Measurements from ENCODE around the gene ORMDL3. TPM values are rescaled to one million over a fixed set of nuclear protein-coding genes. Genes with fewer than 3 reads are reported as not detected.

The ORMDL3 gene
- total RNA-seq, 1 experiment from 2014 or later: 14.7 TPM

DNA sequence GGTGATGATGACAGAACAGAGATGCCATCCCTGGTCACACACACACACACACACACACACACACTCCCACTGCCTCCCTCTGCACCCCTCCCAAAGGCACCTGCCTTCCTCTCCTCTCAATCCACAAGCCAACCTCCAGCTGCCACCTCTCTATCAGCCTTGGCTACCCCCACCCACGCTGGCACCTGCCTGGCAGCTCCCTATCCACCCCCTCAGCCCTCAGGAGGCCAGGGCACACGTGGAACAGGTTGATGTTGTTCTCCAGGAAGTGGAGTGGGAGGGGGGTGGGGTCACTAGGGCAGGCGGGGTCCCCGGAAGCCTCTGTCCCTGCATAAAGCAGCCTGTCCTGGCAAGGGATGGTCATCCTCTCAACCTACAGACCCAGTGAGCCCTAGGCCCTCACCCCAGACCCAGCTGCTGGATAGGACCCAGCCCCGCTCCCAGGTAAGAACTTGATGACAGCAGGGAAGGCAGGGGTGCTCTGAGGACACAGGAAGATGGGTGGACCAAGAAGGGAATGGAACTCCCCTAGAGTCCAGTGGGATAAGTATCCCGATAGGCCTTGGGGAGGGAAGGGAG, 35.3 kb upstream of the ORMDL3 start, which contains the start of gene GSDMA:
TSS of gene GSDMA (plus strand) at position 363 of the 579 bp plus-strand sequence. CDS start 2,684 bp downstream, outside the sequence.
- no peak within 1 kb of the TSS for H3K27ac Mint-ChIP-seq (ENCODE audit: low read depth, unreplicated experiment)
- POLR2A ChIA-PET: interaction anchor here (0.7 to 6.3 kb wide), 2 partner anchors 17 to 49 kb away, joined by 3 to 38 read pairs; partner anchors contain the start of gene PSMD3
- no peaks in the 10 kb centered on the region for H3K36me3 Mint-ChIP-seq (ENCODE audit: insufficient read depth, unreplicated experiment)
- no peaks in the 10 kb centered on the region for H3K9me3 Mint-ChIP-seq (ENCODE audit: unreplicated experiment)
- H3K27me3 Mint-ChIP-seq (ENCODE audit: insufficient read depth, unreplicated experiment): no peaks in the 10 kb centered on the region
- H3K4me3 Mint-ChIP-seq (ENCODE audit: unreplicated experiment): no peak within 1 kb of the TSS
- CTCF ChIA-PET: interaction anchor here (0.6 to 2.8 kb wide), 5 partner anchors 16 to 217 kb away, joined by 3 to 16 read pairs (median 4); partner anchors contain the start of gene PSMD3
- DNase-seq (ENCODE audit: unreplicated experiment): no peak
- BruUV-seq (replicated peaks): no TSS peak
- H3K4me1 Mint-ChIP-seq (ENCODE audit: insufficient read depth, unreplicated experiment): peaks cover 19% of the 10 kb centered on the region
- TF ChIP-seq, protein P1, sequence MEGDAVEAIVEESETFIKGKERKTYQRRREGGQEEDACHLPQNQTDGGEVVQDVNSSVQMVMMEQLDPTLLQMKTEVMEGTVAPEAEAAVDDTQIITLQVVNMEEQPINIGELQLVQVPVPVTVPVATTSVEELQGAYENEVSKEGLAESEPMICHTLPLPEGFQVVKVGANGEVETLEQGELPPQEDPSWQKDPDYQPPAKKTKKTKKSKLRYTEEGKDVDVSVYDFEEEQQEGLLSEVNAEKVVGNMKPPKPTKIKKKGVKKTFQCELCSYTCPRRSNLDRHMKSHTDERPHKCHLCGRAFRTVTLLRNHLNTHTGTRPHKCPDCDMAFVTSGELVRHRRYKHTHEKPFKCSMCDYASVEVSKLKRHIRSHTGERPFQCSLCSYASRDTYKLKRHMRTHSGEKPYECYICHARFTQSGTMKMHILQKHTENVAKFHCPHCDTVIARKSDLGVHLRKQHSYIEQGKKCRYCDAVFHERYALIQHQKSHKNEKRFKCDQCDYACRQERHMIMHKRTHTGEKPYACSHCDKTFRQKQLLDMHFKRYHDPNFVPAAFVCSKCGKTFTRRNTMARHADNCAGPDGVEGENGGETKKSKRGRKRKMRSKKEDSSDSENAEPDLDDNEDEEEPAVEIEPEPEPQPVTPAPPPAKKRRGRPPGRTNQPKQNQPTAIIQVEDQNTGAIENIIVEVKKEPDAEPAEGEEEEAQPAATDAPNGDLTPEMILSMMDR (IDR thresholded peaks at IDR 0.05; ENCODE audit: unreplicated experiment): no peak
- intact Hi-C loops (cut with micrococcal nuclease): no loop called here

GRCh38 chr17:39960524-39961041, 33.2 kb upstream of the ORMDL3 start:
- DNase-seq (ENCODE audit: unreplicated experiment): no peak
- intact Hi-C loops (cut with micrococcal nuclease): no loop called here
- Mint-ChIP-seq H3K4me1 (ENCODE audit: insufficient read depth, unreplicated experiment) (peaks cover 14% of the 10 kb centered on the region), H3K27ac (ENCODE audit: low read depth, unreplicated experiment) (no peak overlapping the region), H3K9me3 (ENCODE audit: unreplicated experiment) (no peaks in the 10 kb centered on the region), H3K27me3 (ENCODE audit: insufficient read depth, unreplicated experiment) (no peaks in the 10 kb centered on the region), H3K4me3 (ENCODE audit: unreplicated experiment) (no peak overlapping the region), H3K36me3 (ENCODE audit: insufficient read depth, unreplicated experiment) (no peaks in the 10 kb centered on the region)
- CTCF ChIA-PET: interaction anchor here (0.6 to 2.8 kb wide), 4 partner anchors 12 to 339 kb away, joined by 3 to 16 read pairs (median 4); partner anchors contain the start of gene PSMD3
- POLR2A ChIA-PET: interaction anchor here (0.9 to 6.3 kb wide), 2 partner anchors 19 to 88 kb away, joined by 3 to 38 read pairs; partner anchors contain the start of gene PSMD3
- TF ChIP-seq, protein P1 (IDR thresholded peaks at IDR 0.05; ENCODE audit: unreplicated experiment): no peak
- BruUV-seq (replicated peaks): no TSS peak

DNA sequence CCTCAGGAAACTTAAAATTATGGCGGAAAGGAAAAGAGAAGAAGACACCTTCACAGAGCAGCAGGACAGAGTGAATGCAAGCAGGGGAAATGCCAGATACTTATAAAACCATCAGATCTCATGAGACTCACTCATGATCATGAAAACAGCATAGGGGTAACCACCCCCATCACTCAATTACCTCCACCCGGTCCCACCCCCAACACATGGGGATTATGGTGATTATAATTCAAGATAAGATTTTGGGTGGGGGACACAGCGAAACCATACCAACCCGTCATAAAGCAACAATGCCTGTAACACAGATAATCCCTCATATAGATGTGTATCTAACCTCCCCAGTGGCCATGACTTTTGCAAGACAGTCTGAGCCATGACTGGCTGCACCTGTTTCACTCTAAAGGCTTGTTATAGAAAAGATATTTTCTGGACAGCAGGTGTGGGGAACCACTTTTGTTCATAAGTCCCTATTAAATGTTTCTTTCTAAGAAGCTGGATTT, 28.4 kb upstream of the ORMDL3 start:
- peaks cover 8% of the 10 kb centered on the region for H3K4me1 Mint-ChIP-seq (ENCODE audit: insufficient read depth, unreplicated experiment)
- no peak overlapping the region for H3K27ac Mint-ChIP-seq (ENCODE audit: low read depth, unreplicated experiment)
- no peak overlapping the region for H3K4me3 Mint-ChIP-seq (ENCODE audit: unreplicated experiment)
- CTCF ChIA-PET: interaction anchor here (0.6 to 4.4 kb wide), 3 partner anchors 24 to 226 kb away, joined by 3 to 69 read pairs (median 12); partner anchors contain the start of gene PSMD3
- DNase-seq (ENCODE audit: unreplicated experiment): no peak
- peaks cover 16% of the 10 kb centered on the region for H3K27me3 Mint-ChIP-seq (ENCODE audit: insufficient read depth, unreplicated experiment)
- no peaks in the 10 kb centered on the region for H3K36me3 Mint-ChIP-seq (ENCODE audit: insufficient read depth, unreplicated experiment)
- intact Hi-C loops (cut with micrococcal nuclease): no loop called here
- no peaks in the 10 kb centered on the region for H3K9me3 Mint-ChIP-seq (ENCODE audit: unreplicated experiment)
- POLR2A ChIA-PET: no interaction called here
- TF ChIP-seq, protein P1 (IDR thresholded peaks at IDR 0.05; ENCODE audit: unreplicated experiment): no peak
- no TSS peak for BruUV-seq (replicated peaks)

GRCh38 chr17:39954876-39955275, 27.5 kb upstream of the ORMDL3 start:
- no peaks in the 10 kb centered on the region for H3K36me3 Mint-ChIP-seq (ENCODE audit: insufficient read depth, unreplicated experiment)
- H3K27ac Mint-ChIP-seq (ENCODE audit: low read depth, unreplicated experiment): no peak overlapping the region
- ChIA-PET CTCF (interaction anchor here (0.6 to 1.9 kb wide), 4 partner anchors 25 to 1451 kb away, joined by 3 to 12 read pairs (median 4); partner anchors contain the start of gene PSMD3), POLR2A (interaction anchor here (0.7 to 3.4 kb wide), 2 partner anchors 25 to 218 kb away, joined by 3 to 24 read pairs; partner anchors contain the start of gene PSMD3)
- H3K4me3 Mint-ChIP-seq (ENCODE audit: unreplicated experiment): no peak overlapping the region
- TF ChIP-seq, protein P1 (IDR thresholded peaks at IDR 0.05; ENCODE audit: unreplicated experiment): no peak
- no TSS peak for BruUV-seq (replicated peaks)
- no peak for DNase-seq (ENCODE audit: unreplicated experiment)
- H3K27me3 Mint-ChIP-seq (ENCODE audit: insufficient read depth, unreplicated experiment): peaks cover 22% of the 10 kb centered on the region
- H3K9me3 Mint-ChIP-seq (ENCODE audit: unreplicated experiment): no peaks in the 10 kb centered on the region
- peaks cover 8% of the 10 kb centered on the region for H3K4me1 Mint-ChIP-seq (ENCODE audit: insufficient read depth, unreplicated experiment)
- intact Hi-C loops (cut with micrococcal nuclease): no loop called here
